ENCODE measurements around the gene TMEM109.

TMEM109 gene

DNA sequence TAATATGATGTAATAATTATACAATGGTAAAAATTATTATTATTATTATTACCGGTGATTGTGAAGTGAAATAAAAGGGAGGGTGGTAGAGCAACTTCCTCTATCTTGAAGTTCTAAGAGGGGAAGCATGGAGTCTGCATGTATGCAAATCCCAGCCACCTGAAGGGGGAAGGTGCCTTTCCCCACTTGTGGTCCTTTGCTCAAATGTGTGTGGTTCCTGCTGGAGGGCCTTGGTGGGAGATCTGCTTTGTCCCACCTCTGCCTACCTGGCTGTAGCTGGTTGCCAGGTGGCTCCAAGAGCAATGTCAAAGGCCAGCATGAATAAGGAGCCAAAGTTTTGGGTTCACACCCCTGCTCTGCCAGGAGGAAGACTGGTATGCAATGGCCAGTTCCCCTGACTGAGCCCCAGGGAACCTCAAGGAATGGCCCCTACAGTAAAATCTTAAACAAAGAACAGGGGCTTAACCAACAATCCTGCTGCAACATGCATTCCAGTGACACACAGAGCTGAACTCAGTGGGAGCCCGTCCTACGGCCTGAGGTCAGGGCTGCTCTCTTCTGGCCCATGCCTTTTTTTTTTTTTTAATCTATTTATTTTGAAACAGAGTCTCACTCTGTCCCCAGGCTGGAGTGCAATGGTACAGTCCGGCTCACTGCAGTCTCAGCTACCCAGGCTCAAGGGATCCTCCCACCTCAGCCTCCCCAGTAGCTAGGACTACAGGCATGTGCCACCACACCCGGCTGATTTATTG lies 18.8 kb downstream of the TMEM109 start:
- Histone ChIP-seq H2AFZ (ENCODE audit: low read length) (no peak overlapping the region), H3K9me2 (replicated peaks; ENCODE audit: low read depth, low read length) (no peaks in the 10 kb centered on the region), H4K20me1 (ENCODE audit: insufficient read depth, low read length, poor library complexity, severe bottlenecking) (no peaks in the 10 kb centered on the region), H3K9ac (ENCODE audit: low read depth, low read length, poor library complexity, severe bottlenecking) (no peak overlapping the region), H3F3A (ENCODE audit: low read depth) (no peaks in the 10 kb centered on the region), H3K79me2 (ENCODE audit: insufficient read depth, low read length) (no peaks in the 10 kb centered on the region), H3K4me3 (ENCODE audit: low read length, poor library complexity, severe bottlenecking) (no peak overlapping the region), H3K27me3 (ENCODE audit: insufficient read depth, low read length, poor library complexity, severe bottlenecking) (no peaks in the 10 kb centered on the region), H3K9me3 (ENCODE audit: insufficient read depth, low read depth, low read length) (no peaks in the 10 kb centered on the region), H3K36me3 (ENCODE audit: insufficient read depth, low read length) (no peaks in the 10 kb centered on the region), H3K4me1 (ENCODE audit: insufficient read depth, low read length, poor library complexity, severe bottlenecking) (no peaks in the 10 kb centered on the region), H3K4me2 (ENCODE audit: low read depth, low read length, poor library complexity, severe bottlenecking) (no peak overlapping the region)
- TF ChIP-seq EZH2phosphoT487 (IDR thresholded peaks at IDR 0.05; ENCODE audit: borderline replicate concordance) = no peak
- TF ChIP-seq, protein P1, sequence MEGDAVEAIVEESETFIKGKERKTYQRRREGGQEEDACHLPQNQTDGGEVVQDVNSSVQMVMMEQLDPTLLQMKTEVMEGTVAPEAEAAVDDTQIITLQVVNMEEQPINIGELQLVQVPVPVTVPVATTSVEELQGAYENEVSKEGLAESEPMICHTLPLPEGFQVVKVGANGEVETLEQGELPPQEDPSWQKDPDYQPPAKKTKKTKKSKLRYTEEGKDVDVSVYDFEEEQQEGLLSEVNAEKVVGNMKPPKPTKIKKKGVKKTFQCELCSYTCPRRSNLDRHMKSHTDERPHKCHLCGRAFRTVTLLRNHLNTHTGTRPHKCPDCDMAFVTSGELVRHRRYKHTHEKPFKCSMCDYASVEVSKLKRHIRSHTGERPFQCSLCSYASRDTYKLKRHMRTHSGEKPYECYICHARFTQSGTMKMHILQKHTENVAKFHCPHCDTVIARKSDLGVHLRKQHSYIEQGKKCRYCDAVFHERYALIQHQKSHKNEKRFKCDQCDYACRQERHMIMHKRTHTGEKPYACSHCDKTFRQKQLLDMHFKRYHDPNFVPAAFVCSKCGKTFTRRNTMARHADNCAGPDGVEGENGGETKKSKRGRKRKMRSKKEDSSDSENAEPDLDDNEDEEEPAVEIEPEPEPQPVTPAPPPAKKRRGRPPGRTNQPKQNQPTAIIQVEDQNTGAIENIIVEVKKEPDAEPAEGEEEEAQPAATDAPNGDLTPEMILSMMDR (conservative IDR thresholded peaks at IDR 0.05; ENCODE audit: low read length) = no peak

GRCh38 chr11:60933416-60934123 lies 19.6 kb downstream of the TMEM109 start:
- Histone ChIP-seq H3K9me3 (ENCODE audit: insufficient read depth, low read depth, low read length) (no peaks in the 10 kb centered on the region), H3K27me3 (ENCODE audit: insufficient read depth, low read length, poor library complexity, severe bottlenecking) (no peaks in the 10 kb centered on the region), H3K36me3 (ENCODE audit: insufficient read depth, low read length) (no peaks in the 10 kb centered on the region), H3K4me1 (ENCODE audit: insufficient read depth, low read length, poor library complexity, severe bottlenecking) (no peaks in the 10 kb centered on the region), H3F3A (ENCODE audit: low read depth) (no peaks in the 10 kb centered on the region), H3K4me3 (ENCODE audit: low read length, poor library complexity, severe bottlenecking) (no peak overlapping the region), H3K9ac (ENCODE audit: low read depth, low read length, poor library complexity, severe bottlenecking) (no peak overlapping the region), H3K4me2 (ENCODE audit: low read depth, low read length, poor library complexity, severe bottlenecking) (no peak overlapping the region), H2AFZ (ENCODE audit: low read length) (no peak overlapping the region), H4K20me1 (ENCODE audit: insufficient read depth, low read length, poor library complexity, severe bottlenecking) (no peaks in the 10 kb centered on the region), H3K9me2 (replicated peaks; ENCODE audit: low read depth, low read length) (no peaks in the 10 kb centered on the region), H3K79me2 (ENCODE audit: insufficient read depth, low read length) (no peaks in the 10 kb centered on the region)
- TF ChIP-seq EZH2phosphoT487 (IDR thresholded peaks at IDR 0.05; ENCODE audit: borderline replicate concordance) = no peak
- TF ChIP-seq, protein P1 (conservative IDR thresholded peaks at IDR 0.05; ENCODE audit: low read length) = no peak

GRCh38 chr11:60934124-60934789 lies 20.3 kb downstream of the TMEM109 start:
- H3K4me3 ChIP-seq (ENCODE audit: low read length, poor library complexity, severe bottlenecking) = no peak overlapping the region
- H3K79me2 ChIP-seq (ENCODE audit: insufficient read depth, low read length) = no peaks in the 10 kb centered on the region
- no peak for TF ChIP-seq EZH2phosphoT487 (IDR thresholded peaks at IDR 0.05; ENCODE audit: borderline replicate concordance)
- TF ChIP-seq, protein P1 (conservative IDR thresholded peaks at IDR 0.05; ENCODE audit: low read length) = no peak
- H3K27me3 ChIP-seq (ENCODE audit: insufficient read depth, low read length, poor library complexity, severe bottlenecking) = no peaks in the 10 kb centered on the region
- no peak overlapping the region for H3K4me2 ChIP-seq (ENCODE audit: low read depth, low read length, poor library complexity, severe bottlenecking)
- no peaks in the 10 kb centered on the region for H4K20me1 ChIP-seq (ENCODE audit: insufficient read depth, low read length, poor library complexity, severe bottlenecking)
- H3K9me3 ChIP-seq (ENCODE audit: insufficient read depth, low read depth, low read length) = no peaks in the 10 kb centered on the region
- no peaks in the 10 kb centered on the region for H3K36me3 ChIP-seq (ENCODE audit: insufficient read depth, low read length)
- H2AFZ ChIP-seq (ENCODE audit: low read length) = no peak overlapping the region
- no peaks in the 10 kb centered on the region for H3K9me2 ChIP-seq (replicated peaks; ENCODE audit: low read depth, low read length)
- H3K9ac ChIP-seq (ENCODE audit: low read depth, low read length, poor library complexity, severe bottlenecking) = no peak overlapping the region
- H3K4me1 ChIP-seq (ENCODE audit: insufficient read depth, low read length, poor library complexity, severe bottlenecking) = no peaks in the 10 kb centered on the region
- H3F3A ChIP-seq (ENCODE audit: low read depth) = no peaks in the 10 kb centered on the region
